Fibroblast of the aortic adventitia (primary cell): ENCODE results near the gene ATG12. TPM values are rescaled to one million over a fixed set of nuclear protein-coding genes. Genes with fewer than 3 reads are reported as not detected.
A peak's percentile ranks its signal among the peaks of the same experiment; 100 is the strongest.
"Not testable (repeated sequence)": the region's sequence is repeated elsewhere in the genome, so short reads cannot be mapped to it uniquely, and the experiment has no call there.

ENCODE experiments used
- DNase-seq: peaks from one replicate; pipeline ENCODE4 v3.0.0-alpha.2; 2010; ENCODE audit warnings: low read depth
- H3K4me3 ChIP-seq: 2 replicates; pipeline ENCODE4 v1.5.1; 2011; ENCODE audit warnings: low read depth, mild to moderate bottlenecking, control low read depth, low read length, moderate library complexity
- CTCF ChIP-seq: IDR thresholded peaks from 2 replicates; pipeline ENCODE4 v1.5.1; 2011; ENCODE audit warnings: mild to moderate bottlenecking, low read length, control low read depth, inconsistent platforms; ENCODE audit not compliant: insufficient read depth
- total RNA-seq: library from RNA; depleted of rRNA; stranded (reverse); fragments of >200 nt; gene quantifications from 2 replicates; pipeline ENCODE4 v1.2.3, GENCODE V29; 2012; ENCODE audit warnings: low replicate concordance

ATG12 gene
- total RNA-seq, 1 donor = 105 TPM

GRCh38 chr5:115831163-115831768, 10.1 kb downstream of the ATG12 start:
- peak; percentile 82 for TF ChIP-seq CTCF
- H3K4me3 ChIP-seq = no peak overlapping the region
- DNase-seq = peak; percentile 61

- no peak overlapping the region for H3K4me3 ChIP-seq
- TF ChIP-seq CTCF = no peak
- DNase-seq = no peak
Observed at GRCh38 chr5:115829913-115830312, 11.5 kb downstream of the ATG12 start.

GRCh38 chr5:115825948-115826347, 15.4 kb downstream of the ATG12 start:
- DNase-seq = no peak
- no peak overlapping the region for H3K4me3 ChIP-seq
- TF ChIP-seq CTCF = no peak

DNA sequence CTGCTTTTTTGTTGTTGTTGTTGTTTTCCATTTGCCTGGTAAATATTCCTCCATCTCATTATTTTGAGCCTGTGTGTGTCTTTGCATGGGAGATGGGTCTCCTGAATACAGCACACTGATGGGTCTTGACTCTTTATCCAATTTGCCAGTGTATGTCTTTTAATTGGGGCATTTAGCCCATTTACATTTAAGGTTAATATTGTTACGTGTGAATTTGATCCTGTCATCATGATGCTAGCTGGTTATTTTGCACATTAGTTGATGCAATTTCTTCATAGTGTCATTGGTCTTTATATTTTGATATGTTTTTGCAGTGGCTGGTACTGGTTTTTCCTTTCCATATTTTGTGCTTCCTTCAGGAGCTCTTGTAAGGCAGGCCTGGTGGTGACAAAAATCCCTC, 16.4 kb downstream of the ATG12 start:
- not testable (repeated sequence) for H3K4me3 ChIP-seq, DNase-seq

DNA sequence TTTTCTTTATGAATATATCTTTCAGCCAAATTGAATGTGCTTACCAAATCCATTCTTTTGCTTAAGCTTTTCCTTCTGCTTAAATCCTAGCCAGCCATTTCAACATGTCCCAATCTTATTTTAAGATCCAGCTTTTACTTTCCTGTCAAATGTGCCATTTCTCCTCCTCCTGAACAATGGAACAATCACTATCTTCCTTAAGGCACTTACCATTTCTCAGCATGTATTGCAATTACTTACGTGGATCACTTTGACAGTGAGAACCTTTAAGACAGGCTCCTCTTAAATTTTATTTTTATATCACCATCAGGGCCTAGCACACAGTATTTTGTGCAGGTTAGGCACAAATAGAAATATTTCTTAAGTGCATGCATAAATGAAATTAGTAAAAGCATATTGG, 20.5 kb downstream of the ATG12 start:
- H3K4me3 ChIP-seq = no peak overlapping the region
- TF ChIP-seq CTCF = no peak
- DNase-seq = no peak

GRCh38 chr5:115818821-115819220, 22.5 kb downstream of the ATG12 start:
- H3K4me3 ChIP-seq = no peak overlapping the region
- no peak for DNase-seq
- no peak for TF ChIP-seq CTCF

- DNase-seq = no peak
- no peak overlapping the region for H3K4me3 ChIP-seq
- no peak for TF ChIP-seq CTCF
Observed at GRCh38 chr5:115817386-115817785, 24.0 kb downstream of the ATG12 start.
